Osteoblast (primary cell): ENCODE data around the gene GOLPH3. TPM values are rescaled to one million over a fixed set of nuclear protein-coding genes. Genes with fewer than 3 reads are reported as not detected.
A peak's percentile ranks its signal among the peaks of the same experiment; 100 is the strongest.

Experiments used
- DNase-seq: peaks from one replicate; pipeline ENCODE4 v3.0.0; 2011; ENCODE audit warnings: low spot score, mixed read lengths; ENCODE audit not compliant: insufficient read length; ENCODE audit errors: missing footprints
- H2AFZ ChIP-seq: 2 replicates; pipeline ENCODE4 v1.6.0; 2011; ENCODE audit warnings: mild to moderate bottlenecking, low read length
- H3K27ac ChIP-seq: 2 replicates; pipeline ENCODE4 v1.5.1; 2011; ENCODE audit warnings: mild to moderate bottlenecking, low read depth, low read length, moderate library complexity
- H3K27me3 ChIP-seq: 2 replicates; pipeline ENCODE4 v1.6.0; 2012; ENCODE audit warnings: mild to moderate bottlenecking, control low read depth, inconsistent platforms, low read length, moderate library complexity; ENCODE audit not compliant: insufficient read depth
- H3K36me3 ChIP-seq: 2 replicates; pipeline ENCODE4 v1.5.1; 2011; ENCODE audit warnings: mild to moderate bottlenecking, low read length, control low read depth, moderate library complexity; ENCODE audit not compliant: insufficient read depth
- H3K4me1 ChIP-seq: 2 replicates; pipeline ENCODE4 v1.5.1; 2011; ENCODE audit warnings: mild to moderate bottlenecking, low read length, control low read depth, moderate library complexity; ENCODE audit not compliant: insufficient read depth
- H3K4me2 ChIP-seq: 2 replicates; pipeline ENCODE4 v1.6.0; 2011; ENCODE audit warnings: mild to moderate bottlenecking, low read length; ENCODE audit not compliant: insufficient read depth
- H3K4me3 ChIP-seq: fragments of 200-600 bp; sonication (generic); 3 replicates; pipeline ENCODE4 v1.5.1; 2012; ENCODE audit warnings: mild to moderate bottlenecking, low read length, inconsistent platforms; ENCODE audit not compliant: insufficient read depth
- H3K79me2 ChIP-seq: 2 replicates; pipeline ENCODE4 v1.6.0; 2012; ENCODE audit warnings: mild to moderate bottlenecking, low read length, control low read depth, inconsistent platforms; ENCODE audit not compliant: insufficient read depth
- H3K9me3 ChIP-seq: 2 replicates; pipeline ENCODE4 v1.5.1; 2011; ENCODE audit warnings: low read depth, low read length, control low read depth
- H4K20me1 ChIP-seq: 2 replicates; pipeline ENCODE4 v1.6.0; 2012; ENCODE audit warnings: mild to moderate bottlenecking, low read length, control low read depth; ENCODE audit not compliant: insufficient read depth
- CTCF ChIP-seq: IDR thresholded peaks from 2 replicates; pipeline ENCODE4 v1.5.1; 2011; ENCODE audit warnings: mild to moderate bottlenecking, low read depth, low read length, moderate library complexity; ENCODE audit errors: extremely low read depth
- total RNA-seq: library from RNA; depleted of rRNA; stranded (reverse); fragments of >200 nt; gene quantifications from 2 replicates; pipeline ENCODE4 v1.2.3, GENCODE V29; 2012

GOLPH3 gene
- total RNA-seq, 1 donor: 83.2 TPM

- H2AFZ ChIP-seq: no peak overlapping the region
- no peaks in the 10 kb centered on the region for H4K20me1 ChIP-seq
- H3K36me3 ChIP-seq: peaks cover 46% of the 10 kb centered on the region
- no peak overlapping the region for H3K27ac ChIP-seq
- no peaks in the 10 kb centered on the region for H3K4me1 ChIP-seq
- H3K9me3 ChIP-seq: no peaks in the 10 kb centered on the region
- peak; percentile 4 for DNase-seq
- H3K4me2 ChIP-seq: no peak overlapping the region
- H3K27me3 ChIP-seq: no peaks in the 10 kb centered on the region
- TF ChIP-seq CTCF: no peak
- H3K4me3 ChIP-seq: no peak overlapping the region
- no peaks in the 10 kb centered on the region for H3K79me2 ChIP-seq
These were observed 75.8 kb downstream of the GOLPH3 start for GRCh38 chr5:32098291-32098690.

- no peak overlapping the region for H3K27ac ChIP-seq
- peak; percentile 17 for DNase-seq
- H3K79me2 ChIP-seq: no peaks in the 10 kb centered on the region
- H3K4me2 ChIP-seq: no peak overlapping the region
- H3K27me3 ChIP-seq: no peaks in the 10 kb centered on the region
- no peaks in the 10 kb centered on the region for H3K9me3 ChIP-seq
- TF ChIP-seq CTCF: no peak
- H3K4me1 ChIP-seq: peaks cover 4% of the 10 kb centered on the region
- no peak overlapping the region for H3K4me3 ChIP-seq
- H2AFZ ChIP-seq: no peak overlapping the region
- peaks cover 3% of the 10 kb centered on the region for H4K20me1 ChIP-seq
- peaks cover 37% of the 10 kb centered on the region for H3K36me3 ChIP-seq
These were observed 77.1 kb downstream of the GOLPH3 start for GRCh38 chr5:32096891-32097595.

- peaks cover 4% of the 10 kb centered on the region for H3K4me1 ChIP-seq
- no peak overlapping the region for H3K4me2 ChIP-seq
- H3K27me3 ChIP-seq: no peaks in the 10 kb centered on the region
- no peaks in the 10 kb centered on the region for H3K79me2 ChIP-seq
- peaks cover 25% of the 10 kb centered on the region for H3K36me3 ChIP-seq
- TF ChIP-seq CTCF: no peak
- H2AFZ ChIP-seq: no peak overlapping the region
- DNase-seq: no peak
- no peaks in the 10 kb centered on the region for H3K9me3 ChIP-seq
- H4K20me1 ChIP-seq: peaks cover 3% of the 10 kb centered on the region
- no peak overlapping the region for H3K4me3 ChIP-seq
- H3K27ac ChIP-seq: no peak overlapping the region
These were observed 78.9 kb downstream of the GOLPH3 start for GRCh38 chr5:32095261-32095671.

- no peaks in the 10 kb centered on the region for H3K79me2 ChIP-seq
- no peaks in the 10 kb centered on the region for H3K9me3 ChIP-seq
- no peak overlapping the region for H2AFZ ChIP-seq
- H3K27ac ChIP-seq: no peak overlapping the region
- no peak for TF ChIP-seq CTCF
- H3K4me2 ChIP-seq: no peak overlapping the region
- no peak overlapping the region for H3K4me3 ChIP-seq
- no peaks in the 10 kb centered on the region for H3K27me3 ChIP-seq
- H3K36me3 ChIP-seq: peaks cover 19% of the 10 kb centered on the region
- DNase-seq: no peak
- H3K4me1 ChIP-seq: peaks cover 4% of the 10 kb centered on the region
- peaks cover 3% of the 10 kb centered on the region for H4K20me1 ChIP-seq
These were observed 79.4 kb downstream of the GOLPH3 start for GRCh38 chr5:32094691-32095090.
